Measurements from ENCODE around the gene VEGFC.

VEGFC gene

GRCh38 chr4:176761872-176762271, 30.9 kb downstream of the VEGFC start:
- no peak for DNase-seq (ENCODE audit: low read depth in 2 of 2)

GRCh38 chr4:176760471-176760870, 32.3 kb downstream of the VEGFC start:
- no peak for DNase-seq (ENCODE audit: low read depth in 2 of 2)

DNA sequence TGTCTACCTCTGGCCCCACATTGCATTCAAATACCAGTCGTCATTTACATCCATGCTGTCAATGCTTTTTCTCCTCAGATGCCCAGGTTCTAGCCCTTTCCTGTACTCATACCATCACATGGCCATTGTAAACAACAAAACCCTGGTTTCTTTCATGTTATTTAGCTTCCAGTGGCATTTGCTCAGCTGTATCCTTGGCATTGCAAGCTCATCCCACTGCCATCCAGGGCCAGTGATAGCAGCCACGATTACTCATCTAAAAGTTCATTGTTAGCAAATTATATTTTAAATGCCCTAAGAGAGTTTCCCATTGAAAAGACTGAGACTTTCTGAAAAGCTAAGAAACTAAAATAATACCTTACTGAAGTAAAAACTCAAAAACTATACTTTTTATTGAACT, 34.0 kb downstream of the VEGFC start:
- no peak for DNase-seq (ENCODE audit: low read depth in 2 of 2)

DNA sequence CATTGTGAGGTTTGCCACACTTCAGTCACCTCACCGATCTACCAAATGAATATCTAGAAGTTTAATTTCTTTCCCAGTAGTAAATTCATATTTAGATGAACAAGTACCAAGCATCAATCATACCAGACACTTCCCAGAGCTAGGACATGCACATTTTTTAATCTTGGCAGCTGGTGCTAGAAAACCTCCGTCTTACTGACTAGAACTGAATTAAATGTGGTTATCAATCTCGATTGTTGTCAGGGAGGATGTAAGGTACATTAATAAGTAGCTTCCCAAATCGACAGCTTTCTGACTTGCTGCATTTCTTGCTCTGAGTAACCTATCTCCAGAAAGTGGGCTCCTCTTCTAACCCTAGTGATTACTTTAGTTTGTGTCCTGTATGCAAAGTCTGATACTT, 34.4 kb downstream of the VEGFC start:
- no peak for DNase-seq (ENCODE audit: low read depth in 2 of 2)

DNA sequence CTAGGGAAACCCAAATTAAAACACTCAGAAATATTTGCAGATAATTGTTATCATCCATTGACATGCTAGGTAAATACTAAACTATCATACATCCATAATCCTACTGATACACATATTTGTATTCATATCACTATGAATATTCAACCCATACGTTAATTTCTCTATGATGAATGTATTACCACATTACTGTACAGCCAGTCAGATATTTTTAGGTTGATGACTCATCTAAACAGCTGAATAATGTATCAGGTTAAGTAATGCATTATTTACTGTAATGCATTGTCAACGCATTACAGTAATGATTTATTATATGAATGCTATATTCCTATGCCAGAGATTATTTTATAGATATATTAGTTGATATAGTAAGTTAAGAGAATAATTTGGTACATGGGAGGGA, 37.1 kb downstream of the VEGFC start:
- no peak for DNase-seq (ENCODE audit: low read depth in 2 of 2)

DNA sequence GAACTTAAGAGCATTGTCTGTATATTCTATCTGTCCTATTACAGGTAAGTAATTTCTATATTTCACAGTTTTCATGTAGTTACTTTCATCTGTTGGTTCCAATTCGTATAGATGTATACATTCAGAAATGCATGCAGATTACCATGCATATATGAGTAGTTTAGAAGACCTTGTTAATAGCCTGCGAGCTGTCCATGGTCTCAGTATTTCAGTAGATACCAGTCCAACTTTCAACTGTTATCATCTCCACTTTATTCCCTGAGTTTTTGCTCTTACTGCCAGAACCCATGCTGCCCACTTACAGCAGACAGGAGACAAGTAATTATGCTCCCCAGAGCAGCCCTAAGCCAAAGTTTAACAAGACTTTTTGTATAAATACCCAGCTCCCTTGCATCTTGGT, 37.7 kb downstream of the VEGFC start:
- no peak for DNase-seq (ENCODE audit: low read depth in 2 of 2)

DNA sequence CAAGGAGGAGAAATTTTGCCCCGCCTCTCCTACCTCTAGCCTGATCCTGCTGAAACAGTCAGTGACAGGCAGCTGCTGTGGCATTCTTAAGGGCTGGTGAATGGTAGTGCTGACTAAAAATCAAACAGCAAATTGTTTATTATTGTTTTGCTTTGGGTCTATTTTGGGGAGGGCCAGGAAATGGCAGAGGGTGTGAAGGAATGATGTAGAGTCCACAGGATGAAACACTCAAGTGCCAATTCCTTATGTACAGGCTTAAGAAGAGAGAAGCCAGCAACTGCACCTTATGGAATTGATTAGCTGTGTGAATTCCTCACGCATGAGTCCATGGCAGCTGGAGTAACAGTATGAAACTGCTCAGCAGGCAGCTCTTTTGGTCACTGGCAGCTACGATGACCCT, 39.7 kb downstream of the VEGFC start:
- no peak for DNase-seq (ENCODE audit: low read depth in 2 of 2)

DNA sequence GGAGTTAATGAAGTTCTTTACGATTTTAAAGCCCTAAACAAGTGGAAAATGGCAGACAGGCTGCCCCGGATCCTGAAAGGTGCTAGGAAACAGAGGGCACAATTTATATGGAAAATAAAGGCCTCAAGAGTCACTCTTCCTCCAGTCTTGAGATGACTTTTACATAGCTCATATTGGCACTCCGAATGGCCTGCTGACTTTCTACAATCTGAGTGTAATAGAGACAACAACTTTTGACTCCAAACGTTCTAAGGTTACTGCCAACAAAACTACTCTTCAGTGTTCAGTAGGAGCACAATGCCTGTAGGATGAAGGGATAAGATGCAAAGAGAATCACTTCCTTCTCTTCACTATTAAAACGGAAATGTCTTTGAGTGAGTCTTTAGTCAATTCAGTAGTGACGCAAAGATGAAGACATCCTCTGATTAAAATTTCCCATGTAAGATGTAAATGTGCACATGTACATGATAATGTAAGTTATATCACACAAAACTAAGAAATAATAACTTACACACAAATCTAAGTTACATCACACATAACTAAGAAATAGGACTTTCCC, 40.5 kb downstream of the VEGFC start:
- no peak for DNase-seq (ENCODE audit: low read depth in 2 of 2)

DNA sequence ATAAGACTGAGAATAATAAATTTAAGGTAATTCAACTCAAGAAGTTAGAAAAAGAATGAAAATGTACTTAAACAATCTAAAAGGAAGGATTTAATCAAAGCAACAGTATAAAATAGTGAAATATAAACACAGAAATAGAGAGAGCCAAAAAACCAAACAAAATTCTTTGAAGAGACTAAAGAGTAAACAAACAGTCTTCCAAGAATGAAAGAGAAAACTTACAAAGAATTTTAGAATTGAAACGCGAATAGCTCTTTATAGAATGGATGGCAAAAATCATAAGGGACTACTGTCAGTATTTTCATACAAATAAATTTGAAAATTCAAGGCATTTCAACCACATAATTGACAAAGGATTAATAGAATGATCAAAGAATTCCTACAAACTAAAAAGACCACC, 41.7 kb downstream of the VEGFC start:
- no peak for DNase-seq (ENCODE audit: low read depth in 2 of 2)

DNA sequence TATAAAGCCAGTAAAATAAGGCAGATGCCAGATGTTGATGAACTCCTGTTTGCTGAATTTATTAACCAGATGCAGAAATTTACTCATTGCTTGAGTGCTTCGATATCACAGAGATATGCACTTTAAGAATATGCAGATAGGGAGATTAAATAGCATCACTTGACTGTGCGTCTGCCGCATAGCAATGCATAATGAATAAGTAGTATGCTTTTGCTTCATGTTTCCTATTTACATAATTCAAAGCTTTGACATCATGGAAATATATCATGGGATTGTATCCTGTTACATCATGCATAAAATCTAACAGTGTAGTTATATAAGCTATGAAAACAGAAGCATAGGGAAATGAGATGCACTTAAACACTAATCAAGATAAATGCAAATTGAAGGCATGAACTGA, 45.9 kb downstream of the VEGFC start:
- no peak for DNase-seq (ENCODE audit: low read depth in 2 of 2)

GRCh38 chr4:176745902-176746301, 46.8 kb downstream of the VEGFC start:
- DNase-seq (ENCODE audit: low read depth in 2 of 2) = no peak

- no peak for DNase-seq (ENCODE audit: low read depth in 2 of 2)
Measured at GRCh38 chr4:176744091-176744490, 48.6 kb downstream of the VEGFC start.

- no peak for DNase-seq (ENCODE audit: low read depth in 2 of 2)
Measured at GRCh38 chr4:176742211-176742610, 50.5 kb downstream of the VEGFC start.

- no peak for DNase-seq (ENCODE audit: low read depth in 2 of 2)
Measured at GRCh38 chr4:176741253-176741652, 51.5 kb downstream of the VEGFC start.

DNA sequence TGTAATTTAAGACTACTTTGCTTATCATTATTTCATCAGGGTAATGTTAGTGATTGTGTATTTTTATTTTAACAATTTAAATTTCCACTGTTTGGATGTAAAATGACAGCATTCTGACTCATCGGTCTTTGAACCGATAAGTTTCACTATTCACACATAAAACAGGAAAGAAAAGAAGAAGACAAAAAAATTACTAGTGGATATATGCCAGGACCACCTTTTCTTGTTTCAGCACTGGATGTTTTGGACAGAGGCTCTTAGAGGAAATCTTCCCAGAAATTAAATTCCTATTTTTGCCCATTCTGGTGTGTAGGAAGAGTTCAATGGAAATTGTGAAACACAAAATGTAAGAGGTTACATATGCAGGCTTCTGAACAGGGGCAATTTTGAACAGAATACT, 57.4 kb downstream of the VEGFC start:
- DNase-seq (ENCODE audit: low read depth in 2 of 2) = no peak

- DNase-seq (ENCODE audit: low read depth in 2 of 2) = no peak
Measured at GRCh38 chr4:176734461-176734860, 58.3 kb downstream of the VEGFC start.

- DNase-seq (ENCODE audit: low read depth in 2 of 2) = no peak
Measured at GRCh38 chr4:176729489-176729888, 63.2 kb downstream of the VEGFC start.

DNA sequence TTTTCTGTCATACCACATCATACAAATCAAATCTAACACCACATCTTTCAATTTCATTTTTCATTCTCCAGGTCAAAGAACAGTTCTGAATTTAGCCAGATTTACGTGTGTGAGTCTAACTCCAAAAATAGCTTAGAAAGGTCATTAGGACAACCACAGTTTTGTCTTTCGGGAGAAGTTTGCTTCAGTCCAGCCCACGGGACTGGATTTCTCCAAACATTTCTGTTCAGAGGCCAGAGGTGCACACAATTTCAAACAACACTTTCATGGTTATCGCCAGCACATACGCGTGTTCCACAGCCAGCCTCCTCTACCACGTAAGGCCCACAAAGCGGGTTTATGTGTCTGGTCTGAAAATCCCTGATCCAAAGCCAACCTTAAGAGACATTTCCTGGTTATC, 65.9 kb downstream of the VEGFC start:
- no peak for DNase-seq (ENCODE audit: low read depth in 2 of 2)

DNA sequence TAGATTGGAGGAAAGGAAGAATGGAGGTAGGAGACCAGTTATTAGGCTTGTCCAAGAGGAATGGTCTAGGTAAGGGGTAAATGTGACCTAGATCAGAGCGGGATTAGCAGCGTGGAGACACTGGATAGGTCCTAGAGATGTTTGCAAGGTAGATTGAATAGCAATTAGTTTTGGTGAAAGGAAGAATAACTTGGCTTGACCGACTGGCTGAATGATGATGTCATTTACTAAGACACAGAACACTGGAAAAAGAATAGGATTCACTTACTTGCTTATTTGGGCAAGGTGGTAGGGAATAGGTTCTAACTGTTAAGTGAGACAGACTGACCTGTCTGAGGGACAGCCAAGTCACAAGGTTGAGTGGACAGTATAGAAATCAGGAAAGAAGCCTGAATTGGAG, 71.3 kb downstream of the VEGFC start:
- DNase-seq (ENCODE audit: low read depth in 2 of 2) = no peak

DNA sequence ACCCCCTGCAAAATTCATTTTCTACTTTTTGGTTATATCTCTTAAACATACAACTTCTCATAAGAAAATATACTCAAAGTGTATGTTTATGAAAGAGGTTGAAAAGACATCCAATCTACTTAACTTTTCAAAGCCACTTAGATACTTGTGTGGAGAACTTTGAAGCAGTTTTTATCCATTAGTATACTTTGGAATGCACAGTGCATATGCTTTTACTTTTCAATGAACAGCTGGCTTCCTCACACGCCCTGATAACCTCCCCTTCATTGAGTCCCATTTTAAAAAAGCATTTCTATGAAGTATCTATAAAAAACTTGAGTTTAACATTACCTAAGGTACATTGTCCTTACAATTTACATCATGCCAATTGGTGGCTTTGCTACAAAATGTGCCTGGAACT, 73.8 kb downstream of the VEGFC start:
- no peak for DNase-seq (ENCODE audit: low read depth in 2 of 2)

DNA sequence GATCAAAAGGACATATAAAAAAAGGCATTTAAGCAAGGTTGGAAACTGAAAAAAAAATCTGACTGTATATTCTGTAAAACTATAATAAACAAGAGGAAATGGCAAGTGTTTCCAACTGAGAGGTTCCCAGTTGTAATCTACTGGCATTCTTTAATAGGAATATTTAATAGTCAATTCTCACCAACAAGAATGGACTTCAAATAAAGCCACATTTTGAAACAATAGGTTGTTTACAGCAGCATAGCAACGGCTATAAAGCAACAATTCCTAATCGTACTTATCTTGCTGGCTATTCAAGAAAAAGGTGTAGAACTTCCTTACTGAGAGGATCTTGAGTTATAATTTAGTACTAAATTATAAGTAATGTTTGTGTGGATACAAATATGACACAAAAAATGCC, 75.5 kb downstream of the VEGFC start:
- DNase-seq (ENCODE audit: low read depth in 2 of 2) = no peak

- no peak for DNase-seq (ENCODE audit: low read depth in 2 of 2)
Measured at GRCh38 chr4:176709417-176709816, 83.3 kb downstream of the VEGFC start.

DNA sequence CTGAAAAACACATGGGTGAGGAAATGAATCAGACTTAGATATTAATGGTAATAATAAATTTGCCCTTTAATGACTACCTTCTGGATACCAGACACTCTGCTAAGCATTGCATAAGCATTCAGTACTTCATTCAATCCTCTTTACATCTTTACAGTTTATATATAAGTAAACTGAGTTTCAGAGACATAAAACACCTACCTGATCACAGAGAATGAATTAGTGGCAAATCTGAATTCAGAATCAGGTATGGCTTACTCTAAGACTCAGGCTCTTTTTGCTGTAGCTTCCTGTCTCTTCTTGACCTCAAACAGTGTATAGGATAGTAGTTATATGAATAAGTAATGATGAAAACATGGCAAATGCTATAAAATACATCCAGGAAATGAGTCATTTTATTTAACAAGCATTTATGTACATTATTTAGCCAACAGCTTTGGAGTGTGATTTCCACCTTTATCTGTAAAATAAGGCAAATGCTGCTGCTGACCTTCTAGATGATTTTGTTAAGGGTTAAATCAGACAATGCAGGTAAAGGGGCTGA, 83.9 kb downstream of the VEGFC start:
- no peak for DNase-seq (ENCODE audit: low read depth in 2 of 2)

DNA sequence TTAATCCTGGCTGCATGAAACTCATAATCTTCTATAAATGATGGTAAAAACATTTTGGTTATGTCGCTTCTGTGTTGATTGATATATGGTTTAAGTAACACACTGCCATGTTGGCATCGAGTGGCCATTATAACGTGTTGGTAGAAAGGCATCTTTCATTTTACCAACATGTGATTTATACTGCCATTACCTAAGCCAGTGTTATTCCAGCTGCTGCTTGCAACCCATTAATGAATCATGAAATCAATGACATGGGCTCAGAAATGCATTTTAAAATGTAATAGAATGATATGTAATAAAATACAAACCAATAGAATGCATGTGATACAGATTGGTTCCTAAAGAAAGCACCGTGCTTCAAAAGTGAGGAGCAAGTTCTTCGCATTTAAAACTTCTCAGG, 102.0 kb downstream of the VEGFC start:
- no peak for DNase-seq (ENCODE audit: low read depth in 2 of 2)

All from stimulated activated CD8-positive, alpha-beta memory T cell treated with anti-CD3 and anti-CD28 coated beads, Interleukin-7, amount 100 ng/mL, for 4 hours (primary cell).